Left ventricle myocardium superior (tissue), 1 donor: ENCODE measurements around the gene GPRIN2. TPM values are rescaled to one million over a fixed set of nuclear protein-coding genes. Genes with fewer than 3 reads are reported as not detected.
"Not testable (repeated sequence)": the region's sequence is repeated elsewhere in the genome, so short reads cannot be mapped to it uniquely, and the experiment has no call there.

Source experiments
- ATAC-seq: fragments of 200-7000 bp; cut with Tn5 transposase; one replicate; pipeline ENCODE4 v1.9.1; 2020; ENCODE audit warnings: mild to moderate bottlenecking, moderate library complexity
- DNase-seq: peaks from one replicate; pipeline ENCODE4 v3.0.0-alpha.2; 2020
- intact Hi-C: fragments of 100-400 bp; cut with micrococcal nuclease; formaldehyde crosslinking; loops from one replicate; pipeline ENCODE4 v1.11.0; 2022
- total RNA-seq: library from RNA; stranded (reverse); fragmentation: NEBNext Ultra II Directional; extraction: Animal tissue kit (Norgen Biotek cat#: 25700); gene quantifications from one replicate; pipeline ENCODE4 v1.2.1, GENCODE V29; 2021
- donor health status: DM: no; HTN: yes; CAD: no; lungs with severe emphysema.

GPRIN2 gene
- total RNA-seq, 1 donor from 2014 or later, result not detected

DNA sequence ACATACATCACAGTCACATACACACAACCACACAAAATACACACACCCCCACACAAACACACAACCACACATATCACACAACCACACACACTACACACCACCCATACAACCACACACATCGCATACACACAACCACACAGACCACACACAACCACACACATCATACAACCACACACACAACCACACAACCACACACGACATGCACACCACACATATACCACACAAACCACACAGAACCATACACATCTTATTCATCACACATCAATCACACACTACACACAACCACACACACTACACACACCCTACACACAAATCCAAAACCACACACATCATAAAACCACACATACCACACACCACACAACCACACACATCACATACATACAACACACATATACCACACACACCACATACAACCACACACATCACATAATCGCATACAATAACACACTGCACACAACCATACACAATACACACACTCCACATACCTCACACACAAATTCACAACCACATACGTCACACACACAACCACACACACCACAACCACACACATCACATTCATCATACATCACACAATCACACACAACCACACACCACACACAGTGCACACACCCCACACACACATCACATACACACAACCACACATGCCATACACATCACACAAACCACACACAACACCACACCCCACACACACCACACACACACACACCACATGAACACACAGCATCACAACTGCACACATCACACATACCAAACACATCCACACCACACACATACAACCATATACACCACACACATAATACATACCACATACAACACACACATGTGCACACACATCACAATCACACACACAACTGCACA, 30.4 kb downstream of the GPRIN2 start:
- peak; percentile 7 for DNase-seq
- ATAC-seq, result no peak

DNA sequence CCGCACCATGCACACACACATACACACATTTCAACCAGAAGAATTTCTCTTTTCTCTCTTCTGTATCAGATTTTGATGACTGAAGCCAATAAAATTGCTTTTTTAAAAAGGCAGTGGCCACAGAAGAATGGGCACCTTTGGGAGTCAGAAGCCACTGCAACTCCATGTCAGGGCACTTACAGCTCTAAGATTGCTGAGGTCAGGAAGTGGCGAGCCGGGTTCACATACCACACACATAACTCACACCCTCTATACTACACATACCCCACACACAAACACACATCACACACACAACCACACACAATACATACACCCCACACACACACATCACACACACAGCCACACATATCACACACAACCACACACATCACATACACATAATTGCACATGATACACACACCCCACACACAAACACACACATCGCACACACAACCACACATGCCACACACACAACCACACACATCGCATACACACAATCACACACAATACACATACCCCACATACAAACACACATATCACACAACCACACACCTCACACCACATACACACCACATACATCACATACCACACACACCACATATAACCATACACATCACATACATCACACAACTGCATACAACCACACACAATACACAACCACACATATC, 31.2 kb downstream of the GPRIN2 start:
- no peak for ATAC-seq
- intact Hi-C loops, result no loop called here
- no peak for DNase-seq

More for the DNA sequence above, 30.4 kb downstream of the GPRIN2 start:
- intact Hi-C loops, result no loop called here

DNA sequence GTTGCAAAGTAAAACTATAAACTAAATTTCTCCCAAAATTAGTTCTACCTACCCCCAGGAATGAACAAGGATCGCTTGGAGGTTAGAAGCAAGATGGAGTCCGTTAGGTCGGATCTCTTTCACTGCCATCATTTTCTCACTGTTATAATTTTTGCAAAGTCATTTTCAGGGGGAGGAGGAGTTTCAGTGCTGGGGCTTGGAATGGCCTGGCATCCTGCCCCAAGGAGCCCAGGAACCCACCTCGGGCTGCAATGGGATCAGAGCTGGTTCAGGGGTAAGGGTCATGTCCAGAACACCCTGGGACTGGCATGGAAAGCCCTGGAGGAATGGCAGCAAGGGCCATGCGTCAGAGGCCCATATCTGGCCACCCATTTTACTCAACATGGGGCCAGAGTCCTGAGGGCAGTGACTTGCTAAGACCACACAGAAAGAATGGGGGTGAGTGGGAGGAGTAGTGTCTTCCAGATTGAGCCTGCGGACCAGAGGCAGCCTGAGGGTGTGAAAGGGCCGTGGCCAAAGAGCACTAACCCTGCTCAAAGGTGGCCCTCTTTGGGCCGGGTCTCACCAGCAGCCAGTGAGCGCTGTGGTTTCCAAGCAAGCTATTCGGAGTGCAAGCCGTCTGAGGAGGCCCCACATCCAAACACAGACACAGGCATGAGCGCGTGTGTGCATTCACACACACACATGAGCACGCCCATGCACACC, 31.8 kb downstream of the GPRIN2 start:
- intact Hi-C loops, result no loop called here
- no peak for DNase-seq
- ATAC-seq, result no peak

DNA sequence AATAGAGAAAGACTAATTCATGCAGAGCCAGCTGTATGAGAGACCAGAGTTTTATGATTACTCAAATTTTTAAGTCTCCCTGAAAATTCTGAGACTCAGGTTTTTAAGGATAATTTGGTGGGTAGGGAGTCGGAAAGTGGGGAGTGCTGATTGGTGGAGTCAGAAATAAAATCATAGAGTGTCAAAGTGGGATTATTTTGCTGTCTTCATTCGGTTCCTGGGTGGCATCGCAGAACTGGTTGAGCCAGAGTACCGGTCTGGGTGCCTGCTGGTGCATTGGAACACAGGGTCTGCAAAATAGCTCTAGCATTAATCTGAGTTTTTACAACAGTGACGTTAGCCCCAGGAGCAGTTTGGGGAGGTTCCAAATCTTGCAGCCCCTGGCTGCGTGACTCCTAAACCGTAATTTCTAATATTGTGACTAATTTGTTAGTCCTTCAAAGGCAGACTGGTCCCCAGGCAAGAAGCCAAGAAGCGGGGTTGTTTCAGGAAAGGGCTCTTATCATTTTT, 32.4 kb downstream of the GPRIN2 start:
- intact Hi-C loops, result no loop called here
- DNase-seq, result no peak
- ATAC-seq, result no peak

DNA sequence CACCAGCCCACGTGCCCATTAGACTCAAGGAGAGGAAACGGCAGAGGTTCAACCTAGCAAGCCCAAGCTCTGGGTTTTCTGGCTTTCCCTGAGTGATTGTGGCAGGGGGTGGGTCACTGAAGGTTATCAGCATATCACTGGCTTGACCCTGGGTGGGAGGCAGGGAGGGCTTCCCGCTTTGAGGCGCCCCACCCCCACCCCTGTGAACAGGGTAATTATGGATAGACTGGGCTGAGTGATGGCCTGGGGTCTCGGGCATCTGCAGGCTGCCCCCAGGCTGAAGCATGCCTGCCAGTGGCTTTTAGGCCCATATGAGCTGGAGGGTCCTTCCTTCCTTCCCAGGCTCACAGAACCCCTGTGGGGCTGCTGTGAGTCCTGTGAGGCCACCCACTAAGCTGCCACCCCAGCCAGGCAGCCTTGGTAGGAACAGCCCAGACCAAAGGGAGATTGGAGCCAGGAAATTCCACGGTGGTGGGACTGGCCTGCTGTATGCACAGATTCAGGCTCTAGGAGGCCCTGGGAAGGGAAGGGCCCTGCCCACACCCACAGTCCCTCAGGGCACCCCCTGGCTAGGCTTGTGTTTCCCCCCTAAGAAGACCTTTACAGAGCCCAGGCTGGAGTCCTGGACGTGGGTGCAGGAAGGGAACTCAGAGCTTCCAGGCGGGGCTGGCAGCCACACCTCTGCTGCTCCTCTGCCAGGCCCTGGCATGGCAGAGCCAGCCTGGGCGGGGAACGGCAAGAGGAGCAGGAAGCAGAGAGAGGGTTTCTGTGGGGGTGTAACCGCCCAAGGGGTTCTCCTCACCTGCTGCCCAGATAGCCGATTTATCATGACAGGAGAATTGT, 33.1 kb downstream of the GPRIN2 start:
- intact Hi-C loops, result no loop called here
- ATAC-seq (peak; percentile 38), DNase-seq (peak; percentile 54)

DNA sequence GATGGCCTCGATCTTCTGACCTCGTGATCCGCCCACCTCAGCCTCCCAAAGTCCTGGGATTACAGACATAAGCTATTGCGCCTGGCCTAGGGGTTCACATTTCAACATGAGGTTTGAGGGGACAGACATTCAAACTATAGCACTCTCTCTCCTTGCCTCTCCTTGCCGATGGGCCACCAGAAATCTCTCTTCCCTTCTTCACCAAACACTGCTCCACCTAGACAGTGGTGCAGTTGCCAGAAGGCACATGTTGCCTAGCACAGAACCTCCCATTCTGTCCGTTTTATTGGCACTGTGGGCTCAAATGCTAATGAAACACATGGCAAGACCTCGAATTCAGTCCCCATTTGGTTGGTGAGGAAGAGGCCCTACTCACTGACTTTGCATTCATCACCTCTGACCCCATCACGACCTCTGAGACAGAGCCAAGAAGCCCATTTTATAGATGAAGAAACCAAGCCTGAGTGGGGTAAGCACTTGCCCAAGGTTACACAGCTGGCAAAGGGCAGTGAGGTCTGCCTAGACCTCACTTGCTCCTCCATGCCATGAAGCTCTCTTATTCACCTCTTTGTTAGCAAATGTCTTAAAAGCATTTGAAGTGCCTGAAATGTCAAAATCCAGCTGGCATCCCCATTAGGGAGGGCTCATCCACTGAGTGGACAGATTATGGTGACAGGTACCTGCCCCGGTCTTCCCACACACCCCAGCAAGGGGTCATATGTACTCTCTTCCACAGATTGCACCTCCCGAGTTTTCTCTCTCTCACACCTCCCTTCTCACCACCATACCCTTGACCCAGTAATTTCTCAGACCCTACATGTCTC, 34.0 kb downstream of the GPRIN2 start:
- ATAC-seq, result no peak
- no peak for DNase-seq
- intact Hi-C loops, result no loop called here

DNA sequence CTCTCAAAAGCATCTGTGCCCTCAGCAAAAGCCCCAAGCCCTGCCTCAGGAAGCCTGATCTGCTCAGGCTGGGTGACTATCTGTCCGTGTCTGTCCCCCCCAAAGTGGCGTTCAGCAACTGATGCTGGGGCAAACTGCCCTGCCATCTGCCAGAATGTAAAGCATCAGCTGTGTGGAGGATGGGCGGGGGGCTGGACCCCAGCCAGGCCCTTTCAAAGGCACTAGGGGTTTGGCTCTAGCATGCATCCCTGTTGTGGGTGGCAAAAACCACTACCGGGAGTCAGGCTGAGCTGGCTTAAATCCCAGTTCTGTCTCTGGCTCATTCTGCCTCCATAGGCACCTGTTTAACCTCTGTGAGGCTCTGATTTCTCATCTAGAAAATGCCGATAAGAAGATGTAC, 35.5 kb downstream of the GPRIN2 start:
- ATAC-seq (no peak), DNase-seq (peak; percentile 25)
- intact Hi-C loops, result no loop called here

DNA sequence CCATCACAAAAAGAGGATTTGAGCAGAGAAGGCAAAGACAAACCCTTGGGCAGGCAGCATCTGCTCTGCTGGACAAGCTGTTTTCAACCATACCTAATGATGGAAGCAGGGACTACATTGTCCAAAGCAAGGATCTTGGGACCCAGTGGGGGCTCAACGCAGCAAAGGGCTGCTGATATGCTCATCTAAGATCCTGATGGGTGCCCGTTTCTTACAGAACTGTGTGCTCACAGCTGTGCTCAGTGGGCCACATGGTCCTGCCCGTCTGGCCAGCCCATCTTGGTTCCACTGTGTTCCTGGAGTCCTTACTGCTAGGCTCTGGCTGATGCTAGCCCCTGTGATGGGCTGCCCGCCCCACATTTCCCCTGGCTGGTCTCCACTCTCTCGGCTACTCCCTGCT, 36.1 kb downstream of the GPRIN2 start:
- intact Hi-C loops, result no loop called here
- DNase-seq, result no peak
- ATAC-seq, result no peak

DNA sequence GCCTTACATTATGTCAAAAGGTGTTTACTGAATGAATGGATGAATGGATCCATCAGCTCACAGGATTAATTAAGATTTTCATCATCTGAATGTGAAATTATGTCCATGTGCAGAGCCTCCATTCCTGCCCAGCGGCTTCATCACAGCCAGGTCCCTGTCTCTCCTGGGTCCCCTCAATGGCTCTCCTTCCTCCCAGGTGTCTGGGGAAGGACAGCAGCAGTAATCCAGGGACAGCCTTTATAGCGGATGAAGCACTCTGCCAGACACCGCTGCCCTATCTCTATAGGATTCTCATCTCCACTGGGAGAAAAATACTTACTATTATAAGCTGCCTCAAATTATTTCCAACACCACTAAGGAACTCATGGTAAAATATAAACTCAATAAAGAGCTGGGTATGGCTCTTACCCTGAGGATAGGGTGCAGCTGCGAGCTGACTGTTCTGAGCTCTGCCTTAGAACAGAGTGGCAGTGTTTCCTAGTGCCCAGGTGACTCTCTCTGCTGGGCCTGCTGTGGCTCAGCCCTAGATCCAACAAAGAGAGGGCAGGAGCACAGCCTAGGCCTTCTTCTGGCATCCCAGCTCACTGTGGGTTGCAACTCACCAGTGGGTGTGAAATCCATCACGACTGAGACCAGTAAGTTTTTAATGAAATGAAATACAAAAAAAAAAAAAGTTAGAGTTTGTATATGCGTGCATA, 38.3 kb downstream of the GPRIN2 start:
- DNase-seq, result no peak
- no peak for ATAC-seq
- intact Hi-C loops, result no loop called here

DNA sequence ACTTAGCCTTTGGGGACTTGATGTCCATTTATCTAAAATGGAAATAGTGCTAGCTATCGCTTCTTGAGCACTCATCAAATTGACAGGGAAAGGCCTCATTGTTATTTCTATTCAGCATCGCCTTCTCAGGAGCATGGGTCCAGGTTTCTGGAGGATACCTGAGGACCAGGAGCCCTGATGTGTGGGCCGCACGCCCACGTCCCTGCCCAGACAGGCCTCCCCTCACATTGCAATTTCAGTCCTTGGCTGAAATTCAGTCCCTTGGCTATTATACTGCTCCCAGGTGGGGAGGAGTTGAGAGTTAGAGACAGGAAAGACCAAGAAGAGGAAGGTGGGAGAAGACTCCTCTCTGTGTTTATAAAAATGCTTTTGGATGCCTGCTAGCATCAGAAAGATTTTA, 38.9 kb downstream of the GPRIN2 start:
- intact Hi-C loops, result no loop called here
- DNase-seq, result no peak
- ATAC-seq, result no peak

DNA sequence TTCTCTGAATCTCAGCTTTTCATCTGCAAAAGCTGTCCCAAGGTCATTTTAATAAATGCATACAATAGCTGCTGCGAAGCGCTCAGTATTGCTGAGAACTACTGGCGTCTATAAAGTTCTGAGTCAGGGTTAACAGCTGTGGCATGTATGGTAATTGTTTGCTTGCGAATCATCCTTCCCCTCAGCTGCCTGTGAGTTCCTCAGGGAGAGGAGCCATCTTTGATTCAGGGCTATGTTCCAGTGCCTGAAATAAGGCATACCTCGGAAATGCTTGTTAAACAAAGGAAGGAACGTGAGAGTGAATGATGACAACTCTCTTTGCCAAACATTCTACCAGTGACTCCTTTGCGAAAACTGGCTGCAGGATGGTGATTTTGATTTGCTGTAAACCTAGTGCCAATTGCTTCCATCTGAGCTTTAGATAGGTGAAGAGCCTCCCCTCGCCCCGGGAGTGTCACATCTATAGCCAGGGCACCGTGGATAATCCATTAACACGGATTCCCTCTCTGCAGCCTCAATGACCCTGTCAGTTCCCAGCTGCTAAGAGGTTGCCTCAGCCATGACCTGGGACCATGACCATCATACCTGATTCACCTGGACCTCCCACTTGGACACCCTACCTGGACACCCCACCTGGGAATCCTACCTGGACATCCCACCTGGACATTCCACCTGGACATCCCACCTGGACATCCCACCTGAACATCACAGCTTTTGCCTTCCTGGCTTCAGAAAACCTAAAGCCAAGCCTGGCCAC, 39.6 kb downstream of the GPRIN2 start:
- DNase-seq (no peak), ATAC-seq (no peak)
- intact Hi-C loops, result no loop called here

DNA sequence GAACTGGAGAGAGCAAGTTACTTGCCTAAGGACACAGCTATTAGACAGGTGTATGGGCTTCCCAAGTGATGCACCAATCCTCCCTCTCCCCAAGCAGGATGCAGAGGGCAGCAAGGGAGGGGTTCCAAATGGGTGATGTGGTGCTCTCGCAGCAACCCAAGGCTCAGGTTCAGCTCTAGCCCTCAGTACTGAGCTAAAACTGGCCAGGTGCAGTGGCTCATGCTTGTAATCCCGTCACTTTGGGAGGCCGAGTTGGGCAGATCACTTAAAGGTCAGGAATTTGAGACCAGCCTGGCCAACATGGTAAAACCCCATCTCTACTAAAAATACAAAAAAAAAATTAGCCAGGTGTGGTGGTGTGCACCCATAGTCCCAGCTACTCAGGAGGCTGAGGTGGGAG, 40.7 kb downstream of the GPRIN2 start:
- intact Hi-C loops, result no loop called here
- no peak for DNase-seq

DNA sequence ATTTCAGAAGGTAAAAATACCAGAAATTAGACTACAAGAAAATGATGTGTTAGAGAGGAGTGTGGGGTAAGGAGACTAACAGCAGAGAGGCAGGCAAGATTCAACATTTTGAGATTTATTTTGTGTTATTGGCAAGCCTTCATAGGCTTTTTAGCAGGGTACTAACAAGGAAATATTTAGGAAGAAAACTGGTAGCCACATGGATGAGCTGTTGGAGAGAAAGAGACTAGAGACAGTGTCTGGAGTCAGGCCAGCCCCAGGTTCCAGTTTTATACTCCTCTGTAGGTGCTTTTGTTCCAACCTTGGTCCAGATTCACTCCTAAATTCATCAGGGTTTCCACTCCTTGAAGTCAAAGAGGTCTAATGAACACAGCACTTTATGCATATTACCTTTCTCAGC, 41.1 kb downstream of the GPRIN2 start:
- ATAC-seq, result no peak
- DNase-seq, result no peak
- intact Hi-C loops, result no loop called here

More for the DNA sequence above, 40.7 kb downstream of the GPRIN2 start:
- no peak for ATAC-seq

DNA sequence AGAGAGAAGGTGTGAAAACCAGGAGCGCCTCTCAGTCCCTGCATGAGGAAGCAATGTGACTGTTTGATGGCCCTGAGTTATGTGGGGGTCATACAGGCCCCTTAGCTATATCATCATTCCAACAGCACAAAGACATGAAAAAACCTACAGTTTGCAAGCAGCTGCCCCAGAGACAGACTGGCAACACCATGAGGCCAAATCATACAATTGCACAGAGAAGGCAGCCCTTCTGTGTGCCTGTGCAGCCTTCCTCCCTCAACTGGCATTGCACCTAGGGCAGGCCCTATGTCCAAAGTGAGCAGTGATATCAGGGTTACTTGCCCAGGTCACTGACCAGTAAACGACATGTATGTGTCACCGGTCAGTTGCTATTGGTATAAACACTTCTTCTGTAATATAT, 41.6 kb downstream of the GPRIN2 start:
- DNase-seq (peak; percentile 6), ATAC-seq (no peak)
- intact Hi-C loops, result no loop called here

DNA sequence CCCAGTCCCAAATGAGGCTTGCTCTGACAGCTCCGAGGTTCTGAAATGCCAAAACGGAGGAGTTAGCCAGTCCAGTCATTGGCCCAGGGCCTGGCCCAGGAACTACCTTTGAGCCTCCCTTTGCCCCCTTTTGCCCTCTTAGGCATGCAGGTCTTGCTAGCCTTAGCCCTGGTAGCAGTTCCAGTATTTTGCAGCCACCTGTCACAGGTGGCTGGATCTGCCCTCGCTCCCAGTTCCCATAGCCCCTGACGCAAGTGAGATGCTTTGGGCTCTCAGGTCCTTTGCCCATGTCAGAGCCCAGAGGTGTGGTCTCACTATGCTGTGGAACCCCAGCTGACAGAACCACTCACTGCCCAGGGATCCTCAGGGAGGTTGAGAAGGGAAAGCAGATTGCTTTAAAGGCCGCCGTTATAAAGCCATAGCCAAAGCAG, 42.0 kb downstream of the GPRIN2 start:
- no peak for ATAC-seq
- DNase-seq, result peak; percentile 14
- intact Hi-C loops, result no loop called here

DNA sequence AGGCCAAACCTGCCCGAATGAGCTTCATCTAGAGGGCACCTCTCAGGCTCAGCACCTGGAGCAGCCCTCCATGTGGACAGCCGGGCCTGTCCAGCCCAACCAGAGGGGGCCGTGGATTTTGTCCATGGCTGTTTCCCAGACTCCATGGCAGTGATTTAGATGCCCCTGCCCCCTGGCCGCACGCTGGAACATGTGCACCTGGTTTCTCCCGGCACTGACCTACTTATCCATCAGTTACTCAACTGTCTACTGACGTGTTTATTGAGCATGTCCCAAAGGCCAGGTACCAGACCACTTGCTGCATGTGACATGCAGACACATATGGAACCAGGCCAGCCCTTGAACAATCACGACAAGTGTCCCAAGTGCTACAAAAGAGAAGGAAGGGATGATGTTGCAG, 43.1 kb downstream of the GPRIN2 start:
- intact Hi-C loops, DNase-seq: not testable (repeated sequence)

DNA sequence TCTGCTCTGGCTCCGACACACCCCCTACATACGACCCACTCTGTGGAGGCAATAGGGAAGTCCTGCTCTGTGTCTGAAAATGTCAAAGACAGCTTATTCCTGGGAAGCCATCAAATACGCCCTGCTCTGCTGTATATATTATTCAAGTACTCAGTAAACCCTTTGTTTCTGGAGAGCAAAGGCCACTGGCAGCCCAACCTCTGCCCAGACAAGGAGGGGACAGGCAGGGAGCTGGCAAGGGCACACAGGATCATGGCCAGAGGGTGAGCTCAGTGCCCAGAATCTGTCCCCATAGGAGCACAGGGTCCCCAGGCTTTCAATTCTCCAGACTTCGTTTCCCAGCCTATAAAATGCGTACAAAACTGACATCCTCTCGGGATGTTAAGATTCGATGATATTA, 43.7 kb downstream of the GPRIN2 start:
- DNase-seq, intact Hi-C loops: not testable (repeated sequence)
- ATAC-seq, result peak; percentile 35

More for the DNA sequence above, 43.1 kb downstream of the GPRIN2 start:
- not testable (repeated sequence) for ATAC-seq
